GM19324 (cell line): ENCODE results near the gene RBM26.

Experiments used
- ATAC-seq: cut with Tn5 transposase; IDR thresholded peaks from one replicate; pipeline ENCODE4 v1.9.1; 2021; ENCODE audit warnings: mild to moderate bottlenecking, moderate library complexity; ENCODE audit not compliant: unreplicated experiment, low FRiP score

RBM26 gene

GRCh38 chr13:79349011-79349410 is 57.0 kb downstream of the RBM26 start:
- ATAC-seq: no peak

GRCh38 chr13:79346300-79346914 is 59.6 kb downstream of the RBM26 start:
- no peak for ATAC-seq

GRCh38 chr13:79341202-79341601 is 64.9 kb downstream of the RBM26 start:
- ATAC-seq: no peak

- ATAC-seq: no peak
Measured at GRCh38 chr13:79340490-79340889, 65.6 kb downstream of the RBM26 start.

GRCh38 chr13:79338343-79338742 is 67.7 kb downstream of the RBM26 start:
- ATAC-seq: no peak

GRCh38 chr13:79336966-79337365 is 69.1 kb downstream of the RBM26 start:
- no peak for ATAC-seq

- no peak for ATAC-seq
Measured at GRCh38 chr13:79328510-79328909, 77.5 kb downstream of the RBM26 start.

GRCh38 chr13:79320433-79320832 is 85.6 kb downstream of the RBM26 start:
- ATAC-seq: no peak

GRCh38 chr13:79318664-79319063 is 87.4 kb downstream of the RBM26 start:
- no peak for ATAC-seq

- ATAC-seq: no peak
Measured at GRCh38 chr13:79317856-79318255, 88.2 kb downstream of the RBM26 start.

GRCh38 chr13:79314652-79315051 is 91.4 kb downstream of the RBM26 start:
- ATAC-seq: no peak

GRCh38 chr13:79312340-79312855 is 93.7 kb downstream of the RBM26 start:
- ATAC-seq: no peak

- no peak for ATAC-seq
Measured at GRCh38 chr13:79311386-79311785, 94.7 kb downstream of the RBM26 start.

GRCh38 chr13:79309690-79310089 is 96.4 kb downstream of the RBM26 start:
- no peak for ATAC-seq

- no peak for ATAC-seq
Measured at GRCh38 chr13:79307866-79308298, 98.2 kb downstream of the RBM26 start.

- ATAC-seq: no peak
Measured at GRCh38 chr13:79307433-79307861, 98.6 kb downstream of the RBM26 start.

GRCh38 chr13:79306650-79307049 is 99.4 kb downstream of the RBM26 start:
- no peak for ATAC-seq

GRCh38 chr13:79297128-79297527 is 108.9 kb downstream of the RBM26 start:
- no peak for ATAC-seq

GRCh38 chr13:79295906-79296706 is 109.9 kb downstream of the RBM26 start:
- no peak for ATAC-seq

GRCh38 chr13:79290595-79291244 is 115.3 kb downstream of the RBM26 start:
- no peak for ATAC-seq

- ATAC-seq: no peak
Measured at GRCh38 chr13:79289571-79289970, 116.5 kb downstream of the RBM26 start.
